OCI-LY3 (cell line): Measurements from ENCODE around the gene LCA5L.

Source experiments
- CTCF ChIP-seq: fragments of 200-600, 300-600 bp; sonication (generic); IDR thresholded peaks from 2 replicates; pipeline ENCODE4 v1.5.1; 2014; ENCODE audit warnings: antibody characterized with exemption, low read length, low read depth
- EZH2phosphoT487 ChIP-seq: fragments of 200-600 bp; shearing (Covaris generic); IDR thresholded peaks from 2 replicates; pipeline ENCODE4 v1.6.1; 2018; ENCODE audit warnings: antibody characterized with exemption, mixed run types, low read depth

GRCh38 chr21:39483917-39484316 lies 38.3 kb upstream of the LCA5L start:
- no peak for TF ChIP-seq CTCF
- no peak for TF ChIP-seq EZH2phosphoT487
